ENCODE data around the gene GHDC.

DNA sequence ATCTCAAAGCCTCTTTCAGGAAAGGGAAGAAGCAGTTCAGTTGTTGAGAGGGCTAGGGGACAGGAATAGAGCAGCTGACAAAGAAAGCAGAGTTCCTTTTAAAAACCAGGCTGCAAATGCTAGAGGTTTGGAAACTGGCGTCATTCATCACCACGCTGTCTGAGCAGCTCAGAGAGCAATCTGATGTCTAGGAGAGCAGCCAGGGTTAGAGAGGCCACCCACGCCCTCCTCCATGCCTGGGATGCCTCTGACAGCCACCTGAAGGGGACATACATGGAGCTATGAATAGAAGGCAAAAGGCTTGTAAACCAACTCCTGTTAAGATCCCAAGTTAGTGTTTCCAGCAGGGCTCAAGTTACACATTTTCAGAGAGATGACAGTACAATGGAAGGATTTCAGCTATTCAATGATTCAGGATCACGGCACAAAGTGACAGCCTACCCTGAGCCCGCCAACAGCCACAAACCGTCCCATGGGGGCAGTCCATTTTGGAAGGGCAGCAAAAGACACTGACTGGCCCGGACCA lies 51.9 kb downstream of the GHDC start:
- no peak for TF ChIP-seq POLR2AphosphoS5 (IDR thresholded peaks at IDR 0.05)
- TF ChIP-seq, protein P1, sequence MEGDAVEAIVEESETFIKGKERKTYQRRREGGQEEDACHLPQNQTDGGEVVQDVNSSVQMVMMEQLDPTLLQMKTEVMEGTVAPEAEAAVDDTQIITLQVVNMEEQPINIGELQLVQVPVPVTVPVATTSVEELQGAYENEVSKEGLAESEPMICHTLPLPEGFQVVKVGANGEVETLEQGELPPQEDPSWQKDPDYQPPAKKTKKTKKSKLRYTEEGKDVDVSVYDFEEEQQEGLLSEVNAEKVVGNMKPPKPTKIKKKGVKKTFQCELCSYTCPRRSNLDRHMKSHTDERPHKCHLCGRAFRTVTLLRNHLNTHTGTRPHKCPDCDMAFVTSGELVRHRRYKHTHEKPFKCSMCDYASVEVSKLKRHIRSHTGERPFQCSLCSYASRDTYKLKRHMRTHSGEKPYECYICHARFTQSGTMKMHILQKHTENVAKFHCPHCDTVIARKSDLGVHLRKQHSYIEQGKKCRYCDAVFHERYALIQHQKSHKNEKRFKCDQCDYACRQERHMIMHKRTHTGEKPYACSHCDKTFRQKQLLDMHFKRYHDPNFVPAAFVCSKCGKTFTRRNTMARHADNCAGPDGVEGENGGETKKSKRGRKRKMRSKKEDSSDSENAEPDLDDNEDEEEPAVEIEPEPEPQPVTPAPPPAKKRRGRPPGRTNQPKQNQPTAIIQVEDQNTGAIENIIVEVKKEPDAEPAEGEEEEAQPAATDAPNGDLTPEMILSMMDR (IDR thresholded peaks at IDR 0.05) = no peak

All from transverse colon (tissue), 4 donors.